T-helper 2 cell (primary cell): ENCODE measurements around the gene SRGAP3.

ENCODE experiments used
- DNase-seq, 5 experiments: peaks; one replicate each; pipeline versions ENCODE4 v3.0.0 to v3.0.0-alpha.2; 2012 to 2022

Gene SRGAP3

GRCh38 chr3:8982509-8982908 lies 266.9 kb downstream of the SRGAP3 start:
- no peak for DNase-seq

DNA sequence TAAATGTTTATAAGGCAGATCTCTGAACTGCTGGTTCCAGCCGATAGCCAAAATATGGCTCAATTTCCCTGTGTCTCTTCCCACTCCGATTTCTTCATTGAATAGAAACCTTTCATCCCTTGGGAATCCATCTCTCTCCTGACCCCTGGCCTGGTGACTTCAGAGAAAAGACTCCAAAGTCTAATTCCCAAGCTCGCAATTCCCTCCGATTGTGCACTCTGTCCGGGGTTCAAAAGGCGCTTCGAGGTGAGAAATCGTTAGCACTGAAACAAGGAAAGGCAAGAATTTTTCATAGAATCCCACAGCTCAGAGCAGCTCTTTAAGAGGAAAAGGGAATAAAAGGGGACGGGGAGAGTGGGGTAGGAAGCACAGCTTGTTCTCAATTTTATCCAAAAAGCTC lies 267.7 kb downstream of the SRGAP3 start:
- DNase-seq = no peak

- no peak for DNase-seq
Measured at GRCh38 chr3:8981296-8981695, 268.1 kb downstream of the SRGAP3 start.

DNA sequence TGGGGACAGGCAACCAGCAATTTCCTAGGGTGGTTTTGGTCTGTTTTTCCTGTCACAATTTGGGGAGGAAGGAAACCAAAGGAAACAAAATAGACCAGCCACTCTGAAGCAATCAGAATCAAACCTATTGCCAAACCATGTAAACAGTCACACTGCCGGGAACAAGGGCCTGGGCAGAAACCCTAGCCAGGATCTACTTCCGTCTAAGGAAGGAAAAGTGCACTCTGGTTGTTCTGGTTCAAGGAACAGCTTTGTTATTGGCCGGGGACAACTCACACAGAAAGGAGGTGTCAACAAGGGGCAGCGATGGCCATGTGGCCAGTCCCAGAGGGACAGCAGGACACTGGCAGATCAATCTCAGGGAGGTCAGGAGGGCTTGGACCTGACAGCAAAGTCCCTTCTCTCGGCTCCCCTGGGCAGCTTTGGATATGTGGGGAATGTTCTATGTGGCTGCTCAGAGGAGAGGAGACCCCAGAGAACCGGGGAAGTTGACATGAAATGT lies 268.6 kb downstream of the SRGAP3 start:
- DNase-seq = no peak

DNA sequence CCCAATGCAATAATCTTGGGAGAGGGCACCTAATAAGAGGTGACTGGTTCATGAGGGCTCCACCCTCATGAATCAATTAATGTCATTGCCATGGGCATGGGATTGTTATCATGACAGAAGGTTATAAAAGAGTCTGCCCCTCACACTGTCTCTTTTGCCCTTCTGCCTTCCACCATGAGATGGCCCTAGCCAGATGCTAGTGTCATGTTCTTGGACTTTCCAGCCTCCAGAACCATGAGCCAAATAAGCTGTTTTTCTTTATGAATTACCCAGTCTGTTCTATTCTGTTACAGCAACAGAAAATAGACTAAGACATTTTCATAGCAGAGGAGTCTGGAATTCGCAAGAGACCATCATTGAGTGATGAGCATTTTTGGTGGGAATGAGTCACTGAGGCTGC lies 270.2 kb downstream of the SRGAP3 start:
- no peak for DNase-seq

DNA sequence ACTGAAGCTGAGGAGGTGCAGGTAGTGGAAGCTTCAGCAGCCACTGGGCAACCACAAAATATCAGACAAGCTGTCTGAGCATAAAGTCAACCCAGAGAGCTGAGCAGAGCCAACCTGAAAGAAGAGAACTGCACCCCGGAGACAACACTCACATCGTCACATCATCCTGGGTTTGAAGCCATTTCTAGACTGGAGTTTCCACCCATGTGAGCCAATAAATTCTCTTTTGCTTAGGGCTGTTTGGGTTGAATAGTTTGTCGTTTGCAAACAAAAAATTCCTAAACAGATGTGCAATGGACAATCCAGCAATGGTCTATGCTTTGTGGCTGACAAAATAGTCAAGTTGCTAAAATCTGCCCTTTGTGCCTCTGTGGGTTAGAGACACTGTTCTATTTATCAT lies 270.9 kb downstream of the SRGAP3 start:
- no peak for DNase-seq

GRCh38 chr3:8976540-8977182 lies 272.8 kb downstream of the SRGAP3 start:
- no peak for DNase-seq

DNA sequence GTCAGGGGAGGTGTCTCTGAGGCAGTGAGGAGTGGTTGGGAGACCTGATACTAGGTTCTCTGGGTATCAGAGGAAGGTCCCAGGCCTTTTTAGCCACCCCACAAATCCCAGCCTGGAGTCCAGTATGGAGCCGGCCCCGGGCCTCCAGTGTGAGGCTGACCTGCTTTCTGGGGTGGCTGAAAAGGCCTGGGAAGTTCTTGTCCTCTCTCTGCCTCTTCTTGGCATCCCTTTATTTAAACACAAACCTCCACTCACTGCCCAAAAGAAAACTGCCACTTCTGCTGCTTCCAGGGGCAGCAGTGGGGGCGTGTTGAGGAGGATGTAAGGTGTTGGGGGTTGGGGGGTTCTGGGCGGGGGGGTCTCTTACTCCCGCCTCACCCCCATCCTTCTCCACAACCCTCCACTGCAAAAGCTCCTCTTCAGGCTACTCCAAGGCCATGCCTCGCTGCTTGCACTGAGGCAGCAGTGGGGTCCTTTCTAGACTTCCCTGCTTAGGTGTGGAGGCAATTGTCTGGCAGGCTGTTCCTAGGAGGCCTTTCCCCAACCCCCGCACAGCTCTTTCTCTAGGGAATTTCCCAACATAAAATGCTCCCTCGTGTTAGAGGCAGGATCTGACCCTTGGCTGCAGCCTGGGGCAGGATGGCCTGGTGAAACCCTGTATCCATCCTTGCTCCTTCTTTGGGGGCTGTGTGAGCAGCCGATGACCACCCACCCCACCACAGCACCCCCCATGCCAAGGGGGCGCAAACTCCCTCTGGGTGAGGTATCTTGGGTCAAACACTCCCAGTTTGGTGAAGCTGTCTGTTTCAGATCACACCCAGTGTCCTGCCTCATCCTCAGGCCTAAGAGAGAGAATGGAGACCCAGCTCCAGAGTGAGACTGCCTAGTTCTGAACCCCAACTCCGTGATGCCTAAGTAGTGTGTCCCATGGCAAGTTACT lies 274.1 kb downstream of the SRGAP3 start:
- DNase-seq = no peak

- DNase-seq = no peak
Measured at GRCh38 chr3:8974458-8974857, 275.0 kb downstream of the SRGAP3 start.

GRCh38 chr3:8972639-8973038 lies 276.8 kb downstream of the SRGAP3 start:
- no peak for DNase-seq

- DNase-seq = peak in 4 of 5 experiments; percentile 42 to 71 (median 59)
Measured at GRCh38 chr3:8970971-8971589, 278.4 kb downstream of the SRGAP3 start.

- DNase-seq = no peak
Measured at GRCh38 chr3:8969241-8969640, 280.2 kb downstream of the SRGAP3 start.

GRCh38 chr3:8968375-8968882 lies 281.0 kb downstream of the SRGAP3 start:
- DNase-seq = no peak

- no peak for DNase-seq
Measured at GRCh38 chr3:8967553-8967952, 281.9 kb downstream of the SRGAP3 start.

DNA sequence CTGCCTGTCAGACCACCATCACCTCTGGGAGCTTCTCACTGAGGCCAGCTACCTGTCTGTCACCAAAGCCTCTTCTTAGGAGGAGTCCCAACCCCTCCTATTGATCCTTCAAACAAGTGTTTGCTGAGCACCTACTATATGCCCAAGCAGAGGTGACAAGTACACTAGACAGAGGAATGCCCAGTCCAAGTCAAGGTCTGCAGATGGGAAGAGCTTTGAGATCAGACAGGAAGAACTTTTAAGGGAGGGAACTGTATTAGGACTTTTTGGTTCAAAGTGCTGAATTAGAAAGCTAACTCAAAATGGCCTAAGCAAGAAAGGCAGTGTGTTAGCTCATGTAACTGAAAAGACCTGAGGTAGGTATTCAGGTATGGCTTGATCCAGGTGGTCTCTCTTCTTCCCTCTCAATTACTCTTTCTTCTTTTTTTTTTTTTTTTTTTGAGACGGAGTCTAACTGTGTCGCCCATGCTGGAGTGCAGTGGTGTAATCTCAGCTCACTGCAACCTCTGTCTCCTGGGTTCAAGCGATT lies 282.6 kb downstream of the SRGAP3 start:
- DNase-seq = no peak

- no peak for DNase-seq
Measured at GRCh38 chr3:8966150-8966819, 283.2 kb downstream of the SRGAP3 start.

- DNase-seq = no peak
Measured at GRCh38 chr3:8964436-8965370, 284.7 kb downstream of the SRGAP3 start.

DNA sequence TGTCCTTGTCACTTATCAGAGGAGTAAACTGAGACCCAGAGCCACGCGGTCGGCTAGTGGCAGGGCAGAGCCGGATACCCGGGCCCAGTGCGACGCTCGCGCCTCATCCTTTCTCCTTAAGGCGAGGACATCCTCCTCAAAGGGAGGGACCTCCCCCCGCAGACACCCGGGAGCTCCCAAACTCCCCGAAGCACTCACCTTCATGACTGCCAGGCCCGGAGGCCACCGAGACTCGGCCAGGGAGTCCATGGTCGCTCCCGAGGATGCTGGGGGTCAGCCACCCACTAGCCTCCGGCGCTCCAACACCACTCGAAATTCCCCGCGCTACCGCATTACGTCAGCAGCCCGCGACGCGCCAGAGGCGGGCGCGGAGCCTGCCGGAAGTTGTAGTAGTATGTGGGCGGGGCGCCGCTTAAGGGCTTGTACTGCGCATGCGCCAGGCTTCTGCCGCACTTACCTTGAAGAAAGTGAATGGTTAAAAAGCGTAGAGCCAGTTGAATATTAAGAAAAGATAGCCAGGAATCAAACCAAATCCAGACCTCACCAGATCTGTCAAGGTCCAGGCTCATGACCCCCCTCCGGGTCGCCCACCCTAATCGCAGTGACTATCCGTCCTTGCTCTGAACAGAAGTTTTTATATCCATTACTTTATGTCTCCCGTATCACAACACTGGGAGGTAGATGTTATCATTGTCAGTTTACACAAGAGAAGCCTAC lies 286.2 kb downstream of the SRGAP3 start, which contains the start of gene RAD18:
Gene RAD18, minus strand, starts transcription at position 336 of the 717 bp plus-strand sequence. Its CDS starts 87 bp downstream, at position 249.
- peak; percentile 83 to 93 (median 88) for DNase-seq

- peak in 1 of 5 experiments; percentile 26 for DNase-seq
Measured at GRCh38 chr3:8962226-8962861, 287.1 kb downstream of the SRGAP3 start.

- no peak for DNase-seq
Measured at GRCh38 chr3:8959668-8960067, 289.8 kb downstream of the SRGAP3 start.
